Body of pancreas (tissue), 4 donors: ENCODE results near the gene UCN3. TPM values are rescaled to one million over a fixed set of nuclear protein-coding genes. Genes with fewer than 3 reads are reported as not detected.
A peak's percentile ranks its signal among the peaks of the same experiment; 100 is the strongest.
"Not testable (repeated sequence)": the region's sequence is repeated elsewhere in the genome, so short reads cannot be mapped to it uniquely, and the experiment has no call there.

Source experiments
- ATAC-seq: fragments of 150-250 bp; one replicate; pipeline ENCODE4 v1.9.1; 2016
- DNase-seq, 4 donors: peaks; one replicate each; pipeline ENCODE4 v3.0.0-alpha.2; 2019
- H3K27ac ChIP-seq, 4 donors: fragments of 200-600 bp; sonication (generic); 1 replicate in 3 of 4; 2 replicates in 1 of 4; pipeline versions ENCODE4 v1.5.1 to v1.6.1; 2016 to 2019; ENCODE audit warnings: mild to moderate bottlenecking in 1 of 4, mixed read lengths in 1 of 4, moderate library complexity in 1 of 4
- H3K27me3 ChIP-seq, 2 donors: fragments of 200-600 bp; sonication (generic); one replicate each; pipeline ENCODE4 v1.6.0; 2016; ENCODE audit warnings: mild to moderate bottlenecking in 1 of 2
- H3K36me3 ChIP-seq, 2 donors: fragments of 200-600 bp; sonication (generic); replicated peaks in 1 of 2; 2 replicates each; pipeline ENCODE4 v1.5.1; 2016; ENCODE audit warnings: low read depth in 2 of 2; ENCODE audit not compliant: insufficient read depth in 1 of 2
- H3K4me1 ChIP-seq: fragments of 200-600 bp; sonication (generic); one replicate; pipeline ENCODE4 v1.6.0; 2016
- H3K4me3 ChIP-seq, 2 donors: fragments of 200-600 bp; sonication (generic); 1 replicate in 1 of 2; 2 replicates in 1 of 2; pipeline ENCODE4 v1.5.1; 2016 to 2019
- H3K9me3 ChIP-seq, 3 donors: fragments of 200-600 bp; sonication (generic); 1 replicate in 2 of 3; 2 replicates in 1 of 3; pipeline ENCODE4 v1.5.1; 2016
- CTCF ChIP-seq, 7 experiments: fragments of 450-650 bp in 4 of 7; fragments of 200-600 bp in 3 of 7; sonication (generic) in 3 of 7; IDR thresholded peaks; one replicate each; pipeline ENCODE4 v1.5.1; 2016 to 2019; ENCODE audit warnings: antibody characterized with exemption in 7 of 7
- POLR2A ChIP-seq, 3 donors: fragments of 450-650 bp; IDR thresholded peaks; one replicate each; pipeline ENCODE4 v1.6.1; 2016; ENCODE audit warnings: antibody characterized with exemption in 3 of 3, mild to moderate bottlenecking in 2 of 3
- WGBS, 2 donors: methylation state at CpG; one replicate each; pipeline ENCODE4 v1.1.5; 2017; 5-methylcytosine and 5-hydroxymethylcytosine counted together
- intact Hi-C: fragments of 100-400 bp; cut with DNase I; formaldehyde crosslinking; loops from one replicate; pipeline ENCODE4 v1.15.1; 2023
- total RNA-seq, 2 donors: library from RNA; depleted of rRNA; stranded (reverse); fragments of >200 nt; gene quantifications; one replicate each; pipeline ENCODE4 v1.1.0, GENCODE V29; 2016

Gene UCN3
- total RNA-seq, 2 donors from 2014 or later: 1.0 TPM; not detected in 1

DNA sequence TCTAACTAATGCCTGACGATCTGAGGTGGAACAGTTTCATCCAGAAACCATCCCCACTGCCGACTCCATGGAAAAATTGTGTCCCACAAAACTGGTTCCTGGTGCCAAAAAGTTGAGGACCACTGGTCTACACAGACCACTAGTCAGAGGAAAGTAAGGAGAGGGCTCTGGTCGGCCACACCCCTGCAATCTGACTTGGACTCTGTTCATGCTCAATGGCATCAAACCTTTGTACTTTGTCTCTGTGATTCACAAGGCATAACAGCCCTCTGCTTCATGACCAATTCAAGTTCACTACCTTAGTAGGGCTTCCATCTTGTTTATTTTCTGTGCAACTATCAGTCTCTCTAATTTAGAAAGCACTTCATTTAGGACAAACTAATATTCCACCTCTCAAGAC, 38.0 kb downstream of the UCN3 start:
- TF ChIP-seq POLR2A (IDR thresholded peaks at IDR 0.05) (no peak), CTCF (IDR thresholded peaks at IDR 0.05) (no peak)
- no peaks in the 10 kb centered on the region for H3K27me3 ChIP-seq
- intact Hi-C loops: no loop called here
- H3K4me1 ChIP-seq: peaks cover 8% of the 10 kb centered on the region
- H3K9me3 ChIP-seq: no peaks in the 10 kb centered on the region
- WGBS, 2 donors: 50 to 85% methylated on average over 1 to 3 of the region's 3 CpGs
- ATAC-seq (no peak), DNase-seq (no peak)
- H3K4me3 ChIP-seq: no peak overlapping the region
- H3K36me3 ChIP-seq: no peaks in the 10 kb centered on the region
- H3K27ac ChIP-seq: no peak overlapping the region

GRCh38 chr10:5404208-5405041, 39.7 kb downstream of the UCN3 start, which contains the start of gene TUBAL3:
TSS of gene TUBAL3 (minus strand) at chr10:5404828. CDS start at chr10:5404792, 36 bp downstream.
- no peak within 1 kb of the TSS for H3K27ac ChIP-seq
- WGBS, 2 donors: 62 to 76% methylated on average over 8 of the region's 8 CpGs
- H3K4me1 ChIP-seq: peaks cover 4% of the 10 kb centered on the region
- no peak within 1 kb of the TSS for H3K4me3 ChIP-seq
- H3K36me3 ChIP-seq: no peaks in the 10 kb centered on the region
- no peaks in the 10 kb centered on the region for H3K27me3 ChIP-seq
- intact Hi-C loops: no loop called here
- TF ChIP-seq CTCF (IDR thresholded peaks at IDR 0.05) (no peak), POLR2A (IDR thresholded peaks at IDR 0.05) (no peak)
- ATAC-seq (no peak), DNase-seq (no peak)
- no peaks in the 10 kb centered on the region for H3K9me3 ChIP-seq

GRCh38 chr10:5406918-5407317, 42.2 kb downstream of the UCN3 start:
- Histone ChIP-seq H3K4me3 (no peak overlapping the region), H3K27me3 (no peaks in the 10 kb centered on the region), H3K4me1 (peaks cover 1% of the 10 kb centered on the region), H3K36me3 (no peaks in the 10 kb centered on the region), H3K27ac (no peak overlapping the region), H3K9me3 (no peaks in the 10 kb centered on the region)
- no peak for TF ChIP-seq CTCF (IDR thresholded peaks at IDR 0.05)
- TF ChIP-seq POLR2A (IDR thresholded peaks at IDR 0.05): no peak
- intact Hi-C loops: no loop called here
- no peak for ATAC-seq
- 38 to 59% methylated on average over 1 of the region's 1 CpG for WGBS, 2 donors
- DNase-seq: no peak

DNA sequence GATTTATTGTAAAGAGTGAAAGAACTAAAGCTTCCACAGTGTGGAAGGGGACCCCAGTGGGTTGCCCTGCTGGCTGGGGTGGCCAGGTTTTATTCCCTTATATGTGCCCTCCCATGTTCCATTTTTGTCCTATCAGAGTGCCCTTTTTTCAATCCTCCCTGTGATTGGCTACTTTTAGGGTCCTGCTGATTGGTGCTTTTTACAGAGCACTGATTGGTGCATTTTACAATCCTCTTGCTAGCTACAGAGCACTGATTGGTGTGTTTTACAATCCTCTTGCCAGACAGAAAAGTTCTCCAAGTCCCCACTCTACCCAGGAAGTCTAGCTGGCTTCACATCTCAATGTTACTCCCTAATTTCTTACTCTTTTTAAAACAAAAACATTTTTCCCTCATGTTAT, 46.0 kb downstream of the UCN3 start:
- intact Hi-C loops, H3K27ac ChIP-seq, ATAC-seq, H3K4me3 ChIP-seq, DNase-seq, H3K9me3 ChIP-seq, H3K27me3 ChIP-seq, H3K36me3 ChIP-seq: not testable (repeated sequence)
- H3K4me1 ChIP-seq: peaks cover 16% of the 10 kb centered on the region

DNA sequence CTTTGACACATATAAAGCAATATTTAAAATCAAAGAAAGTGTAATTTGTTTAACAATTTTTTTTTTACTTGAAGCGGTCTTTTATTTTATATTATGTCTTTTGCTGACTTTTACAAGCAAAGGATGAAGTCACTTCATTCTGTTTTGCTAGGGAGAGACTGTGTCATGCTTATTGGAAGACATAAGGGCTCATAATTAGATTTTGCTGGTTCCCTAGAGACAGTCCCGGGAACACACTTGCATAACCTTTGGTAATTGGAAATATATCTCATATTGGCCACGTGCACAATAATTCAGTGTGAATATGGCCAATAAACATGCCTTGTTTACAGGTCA, 47.1 kb downstream of the UCN3 start:
- no peaks in the 10 kb centered on the region for H3K36me3 ChIP-seq

More for the DNA sequence above, 47.1 kb downstream of the UCN3 start:
- intact Hi-C loops: no loop called here
- peak overlapping the region in 1 of 2 donors; percentile 57 for H3K4me3 ChIP-seq
- DNase-seq: no peak
- peak overlapping the region; percentile 1 to 94 (median 92) for H3K27ac ChIP-seq
- 19 to 20% methylated on average over 3 of the region's 3 CpGs for WGBS, 2 donors
- TF ChIP-seq POLR2A (IDR thresholded peaks at IDR 0.05): no peak
- no peak for TF ChIP-seq CTCF (IDR thresholded peaks at IDR 0.05)
- peaks cover 16% of the 10 kb centered on the region for H3K4me1 ChIP-seq
- no peak for ATAC-seq
- H3K27me3 ChIP-seq: no peaks in the 10 kb centered on the region
- H3K9me3 ChIP-seq: no peaks in the 10 kb centered on the region
